Memory B cell (primary cell): ENCODE measurements around the gene GPD1L.
"Not testable (repeated sequence)": the region's sequence is repeated elsewhere in the genome, so short reads cannot be mapped to it uniquely, and the experiment has no call there.

Experiments
- ATAC-seq: fragments of 150-1000 bp; cut with Tn5 transposase; 2 replicates; pipeline ENCODE4 v1.10.0; 2021; ENCODE audit warnings: low read depth, mild to moderate bottlenecking, moderate library complexity
- DNase-seq, 2 donors: peaks; one replicate each; pipeline ENCODE4 v3.0.0; 2022; ENCODE audit warnings: low spot score in 2 of 2
- H3K27ac Mint-ChIP-seq: one replicate; pipeline ENCODE4 v1.8.0; 2022; ENCODE audit warnings: mild to moderate bottlenecking, moderate library complexity, mixed read lengths
- H3K27me3 Mint-ChIP-seq: one replicate; pipeline ENCODE4 v1.8.0; 2022; ENCODE audit warnings: mixed read lengths
- H3K36me3 Mint-ChIP-seq: one replicate; pipeline ENCODE4 v1.8.0; 2022; ENCODE audit warnings: mild to moderate bottlenecking, mixed read lengths
- H3K4me1 Mint-ChIP-seq: one replicate; pipeline ENCODE4 v1.8.0; 2022; ENCODE audit warnings: mixed read lengths
- H3K4me3 Mint-ChIP-seq: one replicate; pipeline ENCODE4 v1.8.0; 2022; ENCODE audit warnings: mild to moderate bottlenecking, moderate library complexity, mixed read lengths
- H3K9me3 Mint-ChIP-seq: one replicate; pipeline ENCODE4 v1.8.0; 2022; ENCODE audit warnings: mixed read lengths

Gene GPD1L

GRCh38 chr3:32106132-32106928, at the start of gene GPD1L:
TSS of gene GPD1L (plus strand) at chr3:32106620. CDS start at chr3:32106712, 92 bp downstream.
- peak; percentile 86 to 92 for DNase-seq
- H3K4me1 Mint-ChIP-seq, result peaks cover 14% of the 10 kb centered on the region
- H3K4me3 Mint-ChIP-seq, result peak within 1 kb of the TSS; percentile 90
- H3K27me3 Mint-ChIP-seq, result no peaks in the 10 kb centered on the region
- H3K9me3 Mint-ChIP-seq, result peaks cover 6% of the 10 kb centered on the region
- no peak within 1 kb of the TSS for H3K27ac Mint-ChIP-seq
- ATAC-seq, result peak; percentile 98
- H3K36me3 Mint-ChIP-seq, result peaks cover 10% of the 10 kb centered on the region

GRCh38 chr3:32058465-32058864, 48.0 kb upstream of the GPD1L start:
- DNase-seq, H3K27me3 Mint-ChIP-seq, H3K4me3 Mint-ChIP-seq, H3K4me1 Mint-ChIP-seq, ATAC-seq, H3K27ac Mint-ChIP-seq, H3K9me3 Mint-ChIP-seq, H3K36me3 Mint-ChIP-seq: not testable (repeated sequence)

- Mint-ChIP-seq H3K9me3 (peaks cover 1% of the 10 kb centered on the region), H3K4me1 (peaks cover 4% of the 10 kb centered on the region), H3K27me3 (no peaks in the 10 kb centered on the region), H3K4me3 (no peak overlapping the region), H3K36me3 (peaks cover 2% of the 10 kb centered on the region), H3K27ac (no peak overlapping the region)
- ATAC-seq, result no peak
- DNase-seq, result no peak
Measured at GRCh38 chr3:32062950-32063582, 43.4 kb upstream of the GPD1L start.

- DNase-seq (no peak), ATAC-seq (no peak)
- no peaks in the 10 kb centered on the region for H3K4me1 Mint-ChIP-seq
- H3K4me3 Mint-ChIP-seq, result no peak overlapping the region
- no peaks in the 10 kb centered on the region for H3K27me3 Mint-ChIP-seq
- H3K27ac Mint-ChIP-seq, result no peak overlapping the region
- H3K36me3 Mint-ChIP-seq, result peaks cover 7% of the 10 kb centered on the region
- peaks cover 1% of the 10 kb centered on the region for H3K9me3 Mint-ChIP-seq
Measured at GRCh38 chr3:32066686-32067085, 39.7 kb upstream of the GPD1L start.

- not testable (repeated sequence) for H3K4me1 Mint-ChIP-seq, H3K27ac Mint-ChIP-seq, H3K36me3 Mint-ChIP-seq, H3K4me3 Mint-ChIP-seq, DNase-seq, H3K9me3 Mint-ChIP-seq, ATAC-seq, H3K27me3 Mint-ChIP-seq
Measured at GRCh38 chr3:32074194-32074593, 32.2 kb upstream of the GPD1L start.

- Mint-ChIP-seq H3K36me3 (peaks cover 4% of the 10 kb centered on the region), H3K27me3 (no peaks in the 10 kb centered on the region)
- no peak for ATAC-seq
Measured at GRCh38 chr3:32076566-32076965, 29.9 kb upstream of the GPD1L start.

GRCh38 chr3:32077260-32078084, 28.9 kb upstream of the GPD1L start:
- H3K27ac Mint-ChIP-seq, result no peak overlapping the region
- H3K4me1 Mint-ChIP-seq, result peaks cover 17% of the 10 kb centered on the region
- no peak overlapping the region for H3K4me3 Mint-ChIP-seq
- H3K36me3 Mint-ChIP-seq, result peaks cover 4% of the 10 kb centered on the region
- ATAC-seq (no peak), DNase-seq (no peak)
- H3K9me3 Mint-ChIP-seq, result peaks cover 3% of the 10 kb centered on the region
- H3K27me3 Mint-ChIP-seq, result no peaks in the 10 kb centered on the region

More at GRCh38 chr3:32076566-32076965, 29.9 kb upstream of the GPD1L start:
- Mint-ChIP-seq H3K4me3 (no peak overlapping the region), H3K4me1 (peaks cover 17% of the 10 kb centered on the region), H3K9me3 (peaks cover 3% of the 10 kb centered on the region), H3K27ac (no peak overlapping the region)
- no peak for DNase-seq

GRCh38 chr3:32078085-32078634, 28.3 kb upstream of the GPD1L start:
- DNase-seq (no peak), ATAC-seq (peak; percentile 61)
- peaks cover 3% of the 10 kb centered on the region for H3K9me3 Mint-ChIP-seq
- no peaks in the 10 kb centered on the region for H3K27me3 Mint-ChIP-seq
- H3K4me1 Mint-ChIP-seq, result peaks cover 17% of the 10 kb centered on the region
- H3K36me3 Mint-ChIP-seq, result peaks cover 4% of the 10 kb centered on the region
- no peak overlapping the region for H3K27ac Mint-ChIP-seq
- no peak overlapping the region for H3K4me3 Mint-ChIP-seq

GRCh38 chr3:32078864-32079263, 27.6 kb upstream of the GPD1L start:
- DNase-seq, result no peak
- Mint-ChIP-seq H3K9me3 (peaks cover 3% of the 10 kb centered on the region), H3K4me3 (no peak overlapping the region), H3K27me3 (no peaks in the 10 kb centered on the region), H3K36me3 (peaks cover 4% of the 10 kb centered on the region), H3K4me1 (peaks cover 17% of the 10 kb centered on the region), H3K27ac (no peak overlapping the region)
- ATAC-seq, result no peak

GRCh38 chr3:32082721-32083120, 23.7 kb upstream of the GPD1L start:
- Mint-ChIP-seq H3K4me3 (no peak overlapping the region), H3K36me3 (peaks cover 4% of the 10 kb centered on the region), H3K27ac (no peak overlapping the region), H3K27me3 (no peaks in the 10 kb centered on the region), H3K4me1 (peaks cover 15% of the 10 kb centered on the region), H3K9me3 (peaks cover 3% of the 10 kb centered on the region)
- ATAC-seq, result no peak
- no peak for DNase-seq

- Mint-ChIP-seq H3K4me1 (peaks cover 9% of the 10 kb centered on the region), H3K36me3 (peaks cover 4% of the 10 kb centered on the region), H3K27ac (no peak overlapping the region), H3K27me3 (no peaks in the 10 kb centered on the region), H3K4me3 (no peak overlapping the region), H3K9me3 (peaks cover 3% of the 10 kb centered on the region)
- ATAC-seq (no peak), DNase-seq (no peak)
Measured at GRCh38 chr3:32083702-32084270, 22.6 kb upstream of the GPD1L start.

GRCh38 chr3:32084870-32085269, 21.6 kb upstream of the GPD1L start:
- Mint-ChIP-seq H3K36me3 (peaks cover 4% of the 10 kb centered on the region), H3K4me1 (peaks cover 9% of the 10 kb centered on the region), H3K9me3 (peaks cover 6% of the 10 kb centered on the region), H3K4me3 (no peak overlapping the region), H3K27me3 (no peaks in the 10 kb centered on the region), H3K27ac (no peak overlapping the region)
- ATAC-seq (no peak), DNase-seq (no peak)

- DNase-seq (no peak), ATAC-seq (no peak)
- Mint-ChIP-seq H3K4me3 (no peak overlapping the region), H3K36me3 (no peaks in the 10 kb centered on the region), H3K27me3 (no peaks in the 10 kb centered on the region), H3K4me1 (peaks cover 2% of the 10 kb centered on the region), H3K27ac (no peak overlapping the region), H3K9me3 (peaks cover 3% of the 10 kb centered on the region)
Measured at GRCh38 chr3:32086464-32086863, 20.0 kb upstream of the GPD1L start.
